Amygdala (tissue), 56 donors: Measurements from ENCODE around the gene SLC35F2.
"Not testable (repeated sequence)": the region's sequence is repeated elsewhere in the genome, so short reads cannot be mapped to it uniquely, and the experiment has no call there.

Experiments
- DNase-seq, 56 donors: peaks; one replicate each; lab custom pipeline; 2025; lab: John Stamatoyannopoulos, UW

Gene SLC35F2

GRCh38 chr11:107792049-107792443 is 66.5 kb downstream of the SLC35F2 start:
- DNase-seq, result no peak

- DNase-seq, result no peak
Observed at GRCh38 chr11:107791343-107792048, 67.1 kb downstream of the SLC35F2 start.

GRCh38 chr11:107789767-107790166 is 68.8 kb downstream of the SLC35F2 start:
- DNase-seq, result no peak

GRCh38 chr11:107787733-107788132 is 70.9 kb downstream of the SLC35F2 start:
- DNase-seq, result no peak

GRCh38 chr11:107785401-107785800 is 73.2 kb downstream of the SLC35F2 start:
- DNase-seq, result peak in 1 of 56 donors; percentile 3

GRCh38 chr11:107783121-107783520 is 75.5 kb downstream of the SLC35F2 start:
- no peak for DNase-seq

- DNase-seq, result no peak
Observed at GRCh38 chr11:107780775-107781174, 77.8 kb downstream of the SLC35F2 start.

GRCh38 chr11:107780136-107780535 is 78.5 kb downstream of the SLC35F2 start:
- DNase-seq, result no peak

- DNase-seq, result no peak
Observed at GRCh38 chr11:107778839-107779517, 79.6 kb downstream of the SLC35F2 start.

GRCh38 chr11:107777110-107777509 is 81.5 kb downstream of the SLC35F2 start:
- no peak for DNase-seq

- DNase-seq, result no peak
Observed at GRCh38 chr11:107776062-107776461, 82.5 kb downstream of the SLC35F2 start.

- DNase-seq, result peak in 1 of 56 donors; percentile 3
Observed at GRCh38 chr11:107770551-107770951, 88.0 kb downstream of the SLC35F2 start.

GRCh38 chr11:107769189-107769588 is 89.4 kb downstream of the SLC35F2 start:
- DNase-seq, result no peak

GRCh38 chr11:107758719-107759355 is 99.8 kb downstream of the SLC35F2 start:
- DNase-seq, result not testable (repeated sequence)

GRCh38 chr11:107757661-107758060 is 100.9 kb downstream of the SLC35F2 start:
- no peak for DNase-seq

- DNase-seq, result peak in 14 of 56 donors; percentile 1 to 61 (median 10)
Observed at GRCh38 chr11:107756553-107756952, 102.0 kb downstream of the SLC35F2 start.

- DNase-seq, result no peak
Observed at GRCh38 chr11:107752949-107753822, 105.4 kb downstream of the SLC35F2 start.

- DNase-seq, result no peak
Observed at GRCh38 chr11:107752508-107752907, 106.1 kb downstream of the SLC35F2 start.

GRCh38 chr11:107751082-107751481 is 107.5 kb downstream of the SLC35F2 start:
- DNase-seq, result no peak

- DNase-seq, result no peak
Observed at GRCh38 chr11:107750313-107750712, 108.3 kb downstream of the SLC35F2 start.

GRCh38 chr11:107747622-107748021 is 111.0 kb downstream of the SLC35F2 start:
- no peak for DNase-seq
